GM12891 (cell line): ENCODE results near the gene SPATA6L.

Experiments used
- PAX5 ChIP-seq: IDR thresholded peaks from 2 replicates; pipeline ENCODE4 v1.6.1; 2011; ENCODE audit warnings: low read length, moderate library complexity, mild to moderate bottlenecking; ENCODE audit not compliant: insufficient read depth, severe bottlenecking
- POLR2A ChIP-seq: IDR thresholded peaks from 2 replicates; pipeline ENCODE4 v1.6.1; 2011; ENCODE audit warnings: low read depth, low read length, control low read depth
- POLR2AphosphoS5 ChIP-seq: IDR thresholded peaks from 2 replicates; pipeline ENCODE4 v1.6.1; 2011; ENCODE audit warnings: low read depth, low read length, control low read depth
- TAF1 ChIP-seq: IDR thresholded peaks from 2 replicates; pipeline ENCODE4 v1.6.1; 2011; ENCODE audit warnings: low read depth, low read length, control low read depth

DNA sequence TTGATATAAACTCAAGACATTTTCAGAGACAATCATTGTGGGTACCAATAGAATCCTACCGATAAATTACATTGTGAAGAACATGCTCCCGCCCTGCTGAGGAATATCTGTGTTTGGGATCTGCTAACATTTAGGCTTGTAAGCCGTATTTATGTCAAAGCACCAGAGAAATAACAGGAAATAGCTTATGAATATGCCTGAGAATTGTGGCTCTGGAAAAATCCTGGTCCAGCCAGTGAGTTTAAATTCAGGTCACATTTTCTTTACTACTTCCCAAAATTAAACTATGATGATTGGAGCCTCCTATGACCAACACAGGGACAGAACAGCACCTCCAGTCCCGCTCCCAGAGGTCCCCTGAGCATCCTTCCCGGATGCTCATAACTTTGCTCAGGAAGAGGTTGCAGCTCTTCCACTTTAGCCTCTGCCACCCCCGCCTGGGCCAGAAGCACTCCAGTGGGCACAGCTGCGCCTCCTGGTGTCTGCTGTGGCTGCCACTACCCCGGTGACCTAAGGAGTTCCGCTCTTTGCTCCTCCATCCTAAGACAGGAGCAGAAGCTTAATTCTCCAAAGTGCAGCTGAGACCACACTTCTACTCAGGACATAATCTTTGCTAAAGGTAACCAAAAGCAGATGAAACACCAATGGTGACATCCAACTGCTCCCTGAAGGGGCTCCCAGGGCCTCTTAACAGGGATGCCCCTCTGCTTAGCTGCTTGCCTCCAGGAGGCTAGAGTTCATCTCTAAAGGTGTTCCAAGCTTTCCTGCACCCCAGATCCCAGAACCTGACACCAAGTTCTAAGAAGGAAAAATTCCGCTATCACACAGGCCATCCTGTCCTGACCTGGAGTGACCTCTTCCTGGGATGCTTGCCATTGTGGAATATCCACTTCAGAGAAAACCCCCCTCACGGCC is 117.2 kb downstream of the SPATA6L start:
- TF ChIP-seq POLR2A (no peak), POLR2AphosphoS5 (no peak), TAF1 (no peak), PAX5 (no peak)
